ENCODE data around the gene MYO16.

Gene MYO16

DNA sequence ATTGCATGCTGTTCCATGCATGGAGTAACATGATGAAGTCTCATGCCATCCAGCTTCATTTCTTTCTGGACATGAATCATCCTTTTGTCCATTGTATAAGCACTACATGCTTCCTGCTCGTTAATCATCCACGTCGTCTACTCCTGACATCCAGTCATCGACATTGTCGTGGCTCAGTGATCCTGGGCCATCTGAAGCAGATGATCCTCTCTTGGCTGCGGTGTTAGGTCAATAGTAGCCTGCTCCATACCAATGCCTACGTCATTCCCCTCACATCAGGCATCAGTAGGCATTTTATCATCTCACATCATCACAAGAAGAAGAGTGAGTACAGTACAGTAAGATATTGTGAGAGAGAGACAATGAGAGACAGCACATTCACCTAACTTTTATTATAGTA lies 7.9 kb upstream of the MYO16 start:
- Histone ChIP-seq H3K4me3 (ENCODE audit: low read length in 2 of 2) (no peak overlapping the region), H3K36me3 (ENCODE audit: control insufficient read depth in 2 of 2, insufficient read depth in 2 of 2, low read length in 2 of 2) (no peaks in the 10 kb centered on the region), H3K27ac (ENCODE audit: low read length) (no peak overlapping the region), H3K9ac (ENCODE audit: low read length in 2 of 2) (no peak overlapping the region), H3K4me1 (ENCODE audit: control insufficient read depth, insufficient read depth, low read length) (no peaks in the 10 kb centered on the region), H3K9me3 (ENCODE audit: control insufficient read depth in 2 of 2, low read length in 2 of 2) (peaks cover 3 to 5% of the 10 kb centered on the region in 2 donors), H3K27me3 (ENCODE audit: control insufficient read depth in 1 of 2, insufficient read depth in 2 of 2, low read length in 2 of 2) (no peaks in the 10 kb centered on the region)

DNA sequence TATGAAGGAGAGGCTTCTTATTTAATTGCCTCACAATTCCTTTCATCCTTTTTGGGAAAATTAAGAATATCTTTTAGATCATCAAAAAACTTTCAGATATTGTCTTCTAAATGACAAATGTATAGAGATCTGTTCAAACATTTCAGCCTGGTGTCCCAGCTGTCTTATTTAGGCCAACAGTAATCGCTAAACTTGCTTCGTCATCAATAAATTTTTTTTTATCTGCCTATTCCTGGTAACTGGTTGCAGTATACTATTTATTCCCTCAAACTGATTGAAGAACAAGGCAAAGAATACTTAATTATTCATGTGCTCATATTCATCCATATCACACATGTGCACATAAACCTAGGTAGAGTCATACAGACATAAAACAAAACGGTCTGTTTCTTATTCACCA lies 5.3 kb upstream of the MYO16 start:
- no peak overlapping the region for H3K4me3 ChIP-seq (ENCODE audit: low read length in 2 of 2)
- no peaks in the 10 kb centered on the region for H3K36me3 ChIP-seq (ENCODE audit: control insufficient read depth in 2 of 2, insufficient read depth in 2 of 2, low read length in 2 of 2)
- no peak overlapping the region for H3K27ac ChIP-seq (ENCODE audit: low read length)
- no peaks in the 10 kb centered on the region for H3K27me3 ChIP-seq (ENCODE audit: control insufficient read depth in 1 of 2, insufficient read depth in 2 of 2, low read length in 2 of 2)
- H3K9me3 ChIP-seq (ENCODE audit: control insufficient read depth in 2 of 2, low read length in 2 of 2) = peaks cover 3 to 5% of the 10 kb centered on the region in 2 donors
- H3K4me1 ChIP-seq (ENCODE audit: control insufficient read depth, insufficient read depth, low read length) = no peaks in the 10 kb centered on the region
- H3K9ac ChIP-seq (ENCODE audit: low read length in 2 of 2) = no peak overlapping the region

DNA sequence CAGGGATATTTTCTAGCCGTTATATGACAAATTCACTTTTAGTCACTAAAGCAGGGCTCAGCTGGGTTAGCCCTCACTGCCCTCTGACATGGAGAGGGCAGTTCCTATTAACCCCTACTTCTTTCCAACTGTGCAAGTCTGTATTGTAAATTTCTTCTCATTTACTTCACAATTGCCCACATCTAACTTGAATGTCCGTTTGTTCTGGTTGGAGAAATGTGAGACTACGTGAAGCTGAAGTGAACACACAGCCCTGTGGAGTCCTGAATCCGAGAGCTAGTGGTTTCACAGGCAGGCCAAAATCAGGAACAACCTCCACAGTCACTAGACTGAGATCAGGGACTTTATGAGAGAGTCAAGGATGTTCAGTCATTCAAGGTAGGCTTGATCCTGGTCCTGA lies 4.4 kb upstream of the MYO16 start:
- peaks cover 3 to 5% of the 10 kb centered on the region in 2 donors for H3K9me3 ChIP-seq (ENCODE audit: control insufficient read depth in 2 of 2, low read length in 2 of 2)
- no peak overlapping the region for H3K4me3 ChIP-seq (ENCODE audit: low read length in 2 of 2)
- no peak overlapping the region for H3K9ac ChIP-seq (ENCODE audit: low read length in 2 of 2)
- no peak overlapping the region for H3K27ac ChIP-seq (ENCODE audit: low read length)
- H3K36me3 ChIP-seq (ENCODE audit: control insufficient read depth in 2 of 2, insufficient read depth in 2 of 2, low read length in 2 of 2) = no peaks in the 10 kb centered on the region
- peaks cover 0 to 3% of the 10 kb centered on the region in 2 donors for H3K27me3 ChIP-seq (ENCODE audit: control insufficient read depth in 1 of 2, insufficient read depth in 2 of 2, low read length in 2 of 2)
- H3K4me1 ChIP-seq (ENCODE audit: control insufficient read depth, insufficient read depth, low read length) = no peaks in the 10 kb centered on the region

DNA sequence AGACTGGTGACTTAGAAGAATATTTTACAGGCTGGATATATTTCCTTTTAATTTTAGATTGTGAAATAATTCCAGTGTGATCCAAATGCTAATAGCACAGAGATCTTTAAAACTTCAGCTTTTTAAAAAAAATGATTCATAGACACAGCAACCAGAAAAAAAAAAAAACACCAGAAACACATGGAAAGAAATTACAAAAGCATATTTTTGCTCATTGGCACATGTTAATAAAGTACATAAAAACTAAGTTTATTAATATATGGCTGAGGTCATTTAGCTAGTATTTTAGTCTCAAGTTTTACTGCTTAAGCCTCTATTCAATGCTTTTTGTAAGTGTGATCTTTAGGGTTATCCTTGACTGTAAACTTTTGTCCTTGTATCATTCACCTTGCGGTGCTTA lies 577 bp downstream of the MYO16 start:
- H3K27me3 ChIP-seq (ENCODE audit: control insufficient read depth in 1 of 2, insufficient read depth in 2 of 2, low read length in 2 of 2) = peaks cover 0 to 3% of the 10 kb centered on the region in 2 donors
- H3K4me3 ChIP-seq (ENCODE audit: low read length in 2 of 2) = no peak overlapping the region
- H3K27ac ChIP-seq (ENCODE audit: low read length) = no peak overlapping the region
- H3K4me1 ChIP-seq (ENCODE audit: control insufficient read depth, insufficient read depth, low read length) = no peaks in the 10 kb centered on the region
- H3K9me3 ChIP-seq (ENCODE audit: control insufficient read depth in 2 of 2, low read length in 2 of 2) = peaks cover 3 to 4% of the 10 kb centered on the region in 2 donors
- no peak overlapping the region for H3K9ac ChIP-seq (ENCODE audit: low read length in 2 of 2)
- no peaks in the 10 kb centered on the region for H3K36me3 ChIP-seq (ENCODE audit: control insufficient read depth in 2 of 2, insufficient read depth in 2 of 2, low read length in 2 of 2)

DNA sequence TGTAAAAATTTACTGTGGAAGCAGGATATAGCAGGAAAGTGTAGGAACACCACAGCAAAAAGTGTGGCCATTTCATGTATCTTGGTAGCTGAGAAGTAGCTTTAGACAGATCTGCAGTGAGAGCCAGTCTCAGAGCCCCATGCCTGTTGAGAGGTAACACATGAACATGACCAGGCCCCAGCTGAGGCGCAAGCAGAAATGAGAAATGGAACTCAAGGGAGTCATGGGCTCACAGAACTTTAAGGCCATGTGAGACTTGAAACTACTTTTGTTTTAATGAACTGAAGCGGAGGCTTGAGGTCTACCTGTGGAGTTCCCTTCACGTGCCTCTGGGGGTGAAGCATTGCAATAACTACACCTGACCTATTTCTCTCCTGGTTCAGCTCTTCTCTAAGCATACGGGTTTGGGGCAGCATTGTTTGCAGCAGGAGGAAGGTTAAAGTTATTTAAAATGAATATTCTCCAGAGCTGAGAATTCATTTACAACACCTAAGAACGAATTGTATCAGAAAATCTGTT lies 3.3 kb downstream of the MYO16 start:
- no peaks in the 10 kb centered on the region for H3K4me1 ChIP-seq (ENCODE audit: control insufficient read depth, insufficient read depth, low read length)
- no peak overlapping the region for H3K9ac ChIP-seq (ENCODE audit: low read length in 2 of 2)
- H3K36me3 ChIP-seq (ENCODE audit: control insufficient read depth in 2 of 2, insufficient read depth in 2 of 2, low read length in 2 of 2) = no peaks in the 10 kb centered on the region
- peaks cover 0 to 3% of the 10 kb centered on the region in 2 donors for H3K27me3 ChIP-seq (ENCODE audit: control insufficient read depth in 1 of 2, insufficient read depth in 2 of 2, low read length in 2 of 2)
- no peaks in the 10 kb centered on the region for H3K9me3 ChIP-seq (ENCODE audit: control insufficient read depth in 2 of 2, low read length in 2 of 2)
- H3K4me3 ChIP-seq (ENCODE audit: low read length in 2 of 2) = no peak overlapping the region
- no peak overlapping the region for H3K27ac ChIP-seq (ENCODE audit: low read length)

DNA sequence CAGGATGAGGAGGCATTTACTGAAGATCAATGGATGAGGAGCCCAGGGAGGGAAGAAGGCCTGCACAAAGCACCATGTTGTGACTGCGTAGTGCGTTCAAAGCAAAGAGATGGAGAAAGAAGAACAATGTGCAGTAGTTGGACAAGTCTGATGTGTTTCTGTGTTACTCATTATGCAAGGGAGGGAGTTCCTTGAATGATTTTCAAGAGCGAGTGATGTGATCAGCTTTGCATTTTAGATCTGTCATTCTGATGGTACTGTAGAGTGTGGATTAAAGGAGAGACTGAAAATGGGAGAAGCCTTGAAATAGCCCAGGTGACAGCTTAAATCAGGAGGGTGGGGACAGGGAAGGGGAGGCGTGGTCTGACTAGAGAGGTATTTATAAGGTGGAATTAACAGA lies 9.5 kb downstream of the MYO16 start:
- Histone ChIP-seq H3K9ac (ENCODE audit: low read length in 2 of 2) (no peak overlapping the region), H3K4me1 (ENCODE audit: control insufficient read depth, insufficient read depth, low read length) (no peaks in the 10 kb centered on the region), H3K27me3 (ENCODE audit: control insufficient read depth in 1 of 2, insufficient read depth in 2 of 2, low read length in 2 of 2) (no peaks in the 10 kb centered on the region), H3K4me3 (ENCODE audit: low read length in 2 of 2) (no peak overlapping the region), H3K9me3 (ENCODE audit: control insufficient read depth in 2 of 2, low read length in 2 of 2) (no peaks in the 10 kb centered on the region), H3K27ac (ENCODE audit: low read length) (no peak overlapping the region), H3K36me3 (ENCODE audit: control insufficient read depth in 2 of 2, insufficient read depth in 2 of 2, low read length in 2 of 2) (no peaks in the 10 kb centered on the region)

DNA sequence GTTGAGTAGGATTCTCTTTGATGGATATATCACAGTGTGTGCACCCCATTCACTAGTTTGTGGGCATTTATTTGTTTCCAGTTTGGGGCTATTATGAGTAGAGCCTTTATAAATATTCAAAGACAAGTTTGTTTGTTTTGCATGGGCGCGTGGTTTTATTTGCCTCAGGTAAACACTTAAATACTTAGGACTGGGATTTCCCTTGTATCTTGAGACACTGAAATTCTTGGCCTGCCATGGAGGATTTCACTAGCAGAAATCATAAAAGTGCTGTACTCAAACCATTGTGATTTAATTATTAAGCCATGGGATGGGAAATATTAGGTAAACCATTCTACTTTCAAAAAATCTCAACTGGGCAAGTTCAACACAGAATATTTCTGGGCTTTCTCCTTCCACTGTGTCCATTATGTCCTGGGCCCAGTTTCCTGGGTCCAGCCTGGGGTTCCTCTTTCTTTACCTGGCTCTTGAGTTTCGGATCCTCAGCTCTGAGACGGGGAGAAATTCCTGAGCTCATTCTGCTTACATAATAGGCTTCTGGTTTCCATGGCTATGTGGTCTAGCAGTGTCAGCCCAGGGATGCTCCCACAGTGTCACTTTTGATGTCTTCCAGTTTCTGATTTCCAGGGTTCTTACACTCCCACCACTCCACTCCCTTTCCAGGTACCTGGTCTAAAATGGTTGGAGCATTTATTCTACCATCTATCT lies 14.4 kb downstream of the MYO16 start:
- peaks cover 0 to 8% of the 10 kb centered on the region in 2 donors for H3K9me3 ChIP-seq (ENCODE audit: control insufficient read depth in 2 of 2, low read length in 2 of 2)
- H3K36me3 ChIP-seq (ENCODE audit: control insufficient read depth in 2 of 2, insufficient read depth in 2 of 2, low read length in 2 of 2) = no peaks in the 10 kb centered on the region
- H3K27ac ChIP-seq (ENCODE audit: low read length) = no peak overlapping the region
- no peaks in the 10 kb centered on the region for H3K4me1 ChIP-seq (ENCODE audit: control insufficient read depth, insufficient read depth, low read length)
- no peak overlapping the region for H3K4me3 ChIP-seq (ENCODE audit: low read length in 2 of 2)
- no peak overlapping the region for H3K9ac ChIP-seq (ENCODE audit: low read length in 2 of 2)
- no peaks in the 10 kb centered on the region for H3K27me3 ChIP-seq (ENCODE audit: control insufficient read depth in 1 of 2, insufficient read depth in 2 of 2, low read length in 2 of 2)

DNA sequence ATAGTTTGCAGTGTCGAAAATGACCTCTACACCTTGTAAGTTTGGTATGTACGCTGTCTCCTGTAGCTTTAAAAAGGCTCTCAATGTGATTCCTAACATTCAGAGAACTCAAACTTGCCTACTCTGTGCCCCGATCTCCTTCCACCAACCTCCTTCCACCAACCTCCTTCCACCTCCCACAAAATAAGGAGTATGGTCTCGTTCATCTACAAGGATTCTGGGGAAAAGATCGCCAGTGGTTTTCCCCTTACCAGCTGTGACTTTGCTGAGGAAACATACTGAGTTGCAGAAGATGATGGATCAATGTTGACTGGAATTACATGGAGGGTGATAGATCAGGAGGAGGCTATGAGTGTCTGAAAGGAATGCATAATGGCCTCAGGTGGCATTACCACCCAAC lies 16.0 kb downstream of the MYO16 start:
- Histone ChIP-seq H3K4me1 (ENCODE audit: control insufficient read depth, insufficient read depth, low read length) (no peaks in the 10 kb centered on the region), H3K27ac (ENCODE audit: low read length) (no peak overlapping the region), H3K9ac (ENCODE audit: low read length in 2 of 2) (no peak overlapping the region), H3K9me3 (ENCODE audit: control insufficient read depth in 2 of 2, low read length in 2 of 2) (peaks cover 0 to 8% of the 10 kb centered on the region in 2 donors), H3K27me3 (ENCODE audit: control insufficient read depth in 1 of 2, insufficient read depth in 2 of 2, low read length in 2 of 2) (no peaks in the 10 kb centered on the region), H3K36me3 (ENCODE audit: control insufficient read depth in 2 of 2, insufficient read depth in 2 of 2, low read length in 2 of 2) (no peaks in the 10 kb centered on the region), H3K4me3 (ENCODE audit: low read length in 2 of 2) (no peak overlapping the region)

DNA sequence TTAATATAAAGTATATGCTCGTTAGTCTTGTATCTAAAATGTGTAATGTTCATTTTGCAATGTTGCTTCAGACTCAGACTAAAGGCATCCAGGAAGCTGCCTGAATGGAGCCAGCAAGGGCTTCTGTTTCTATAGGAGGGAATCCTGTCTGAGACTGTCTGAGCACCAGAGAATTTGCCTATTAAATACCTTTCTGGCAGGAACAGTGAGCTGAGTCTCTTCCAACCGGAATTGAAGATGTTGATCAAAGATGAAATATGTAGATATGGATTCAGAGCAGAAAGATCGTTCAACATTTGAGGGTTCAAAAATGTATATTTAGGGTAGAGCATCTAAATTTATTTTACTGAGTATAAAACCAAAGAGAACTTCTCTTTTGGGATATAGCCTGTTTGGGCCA lies 20.9 kb downstream of the MYO16 start:
- H3K9ac ChIP-seq (ENCODE audit: low read length in 2 of 2) = no peak overlapping the region
- no peaks in the 10 kb centered on the region for H3K27me3 ChIP-seq (ENCODE audit: control insufficient read depth in 1 of 2, insufficient read depth in 2 of 2, low read length in 2 of 2)
- H3K4me1 ChIP-seq (ENCODE audit: control insufficient read depth, insufficient read depth, low read length) = no peaks in the 10 kb centered on the region
- H3K27ac ChIP-seq (ENCODE audit: low read length) = no peak overlapping the region
- no peaks in the 10 kb centered on the region for H3K36me3 ChIP-seq (ENCODE audit: control insufficient read depth in 2 of 2, insufficient read depth in 2 of 2, low read length in 2 of 2)
- H3K4me3 ChIP-seq (ENCODE audit: low read length in 2 of 2) = no peak overlapping the region
- H3K9me3 ChIP-seq (ENCODE audit: control insufficient read depth in 2 of 2, low read length in 2 of 2) = peaks cover 0 to 4% of the 10 kb centered on the region in 2 donors

DNA sequence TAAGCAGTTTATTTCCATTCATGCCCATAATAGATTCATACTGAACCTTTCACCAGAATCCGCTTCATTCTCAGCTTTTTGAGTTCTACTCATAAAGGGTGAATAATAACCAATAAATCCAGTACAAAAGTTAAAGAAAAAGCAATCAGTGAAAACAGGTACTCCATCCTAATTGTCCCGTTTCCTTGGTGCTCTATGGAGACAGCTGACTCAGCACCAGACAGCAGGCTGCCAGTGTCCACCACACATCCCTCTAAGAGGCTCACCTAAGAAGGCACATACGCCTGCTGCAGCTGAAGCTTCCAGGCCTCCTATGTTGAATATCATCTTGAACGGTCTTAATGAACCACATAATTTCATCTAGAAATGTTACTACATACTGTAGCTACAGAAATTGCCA lies 27.3 kb downstream of the MYO16 start:
- no peaks in the 10 kb centered on the region for H3K27me3 ChIP-seq (ENCODE audit: control insufficient read depth in 1 of 2, insufficient read depth in 2 of 2, low read length in 2 of 2)
- H3K4me3 ChIP-seq (ENCODE audit: low read length in 2 of 2) = no peak overlapping the region
- H3K36me3 ChIP-seq (ENCODE audit: control insufficient read depth in 2 of 2, insufficient read depth in 2 of 2, low read length in 2 of 2) = no peaks in the 10 kb centered on the region
- H3K27ac ChIP-seq (ENCODE audit: low read length) = no peak overlapping the region
- H3K9me3 ChIP-seq (ENCODE audit: control insufficient read depth in 2 of 2, low read length in 2 of 2) = no peaks in the 10 kb centered on the region
- no peak overlapping the region for H3K9ac ChIP-seq (ENCODE audit: low read length in 2 of 2)
- no peaks in the 10 kb centered on the region for H3K4me1 ChIP-seq (ENCODE audit: control insufficient read depth, insufficient read depth, low read length)

DNA sequence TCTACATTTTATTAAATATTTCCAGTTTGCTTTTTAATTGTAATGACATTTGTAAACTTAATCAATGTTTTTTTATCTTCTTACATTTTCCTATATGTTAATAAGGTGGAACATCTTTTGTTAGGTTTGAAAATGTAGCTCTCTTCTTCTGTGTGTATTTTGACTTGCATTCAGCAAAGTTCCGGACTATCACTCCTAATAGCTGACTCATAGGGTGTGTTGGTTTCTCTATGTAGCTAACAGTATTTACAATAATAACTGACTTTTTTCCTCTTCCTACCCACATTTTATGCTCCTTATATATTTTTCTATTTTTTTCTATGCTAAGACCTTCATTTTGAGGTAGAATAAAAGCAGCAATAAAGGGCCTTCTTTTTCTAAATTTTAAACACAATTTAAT lies 28.1 kb downstream of the MYO16 start:
- Histone ChIP-seq H3K4me1 (ENCODE audit: control insufficient read depth, insufficient read depth, low read length) (no peaks in the 10 kb centered on the region), H3K9ac (ENCODE audit: low read length in 2 of 2) (no peak overlapping the region), H3K27ac (ENCODE audit: low read length) (no peak overlapping the region), H3K4me3 (ENCODE audit: low read length in 2 of 2) (no peak overlapping the region), H3K36me3 (ENCODE audit: control insufficient read depth in 2 of 2, insufficient read depth in 2 of 2, low read length in 2 of 2) (no peaks in the 10 kb centered on the region), H3K9me3 (ENCODE audit: control insufficient read depth in 2 of 2, low read length in 2 of 2) (no peaks in the 10 kb centered on the region), H3K27me3 (ENCODE audit: control insufficient read depth in 1 of 2, insufficient read depth in 2 of 2, low read length in 2 of 2) (no peaks in the 10 kb centered on the region)
